Stimulated activated naive CD8-positive, alpha-beta T cell treated with anti-CD3 and anti-CD28 coated beads, Interleukin-15, amount 100 ng/mL, for 72 hours (primary cell): ENCODE data around the gene CTPS2.
"Not testable (repeated sequence)": the region's sequence is repeated elsewhere in the genome, so short reads cannot be mapped to it uniquely, and the experiment has no call there.

Experiments
- ATAC-seq: fragments of 150-1000 bp; cut with Tn5 transposase; 2 replicates; pipeline ENCODE4 v1.10.0; 2021; ENCODE audit warnings: mild to moderate bottlenecking, moderate library complexity
- DNase-seq, 2 donors: peaks; one replicate each; pipeline ENCODE4 v3.0.0; 2021 to 2022
- H3K27ac Mint-ChIP-seq, 2 donors: one replicate each; pipeline ENCODE4 v1.8.0; 2022; ENCODE audit warnings: mild to moderate bottlenecking in 2 of 2, mixed read lengths in 2 of 2, moderate library complexity in 2 of 2
- H3K27me3 Mint-ChIP-seq: one replicate; pipeline ENCODE4 v1.8.0; 2022; ENCODE audit warnings: mixed read lengths
- H3K4me1 Mint-ChIP-seq: one replicate; pipeline ENCODE4 v1.8.0; 2022; ENCODE audit warnings: mild to moderate bottlenecking, mixed read lengths
- H3K4me3 Mint-ChIP-seq, 2 donors: one replicate each; pipeline ENCODE4 v1.8.0; 2022; ENCODE audit warnings: mild to moderate bottlenecking in 2 of 2, mixed read lengths in 2 of 2, moderate library complexity in 1 of 2
- H3K9me3 Mint-ChIP-seq, 2 donors: one replicate each; pipeline ENCODE4 v1.8.0; 2022; ENCODE audit warnings: mixed read lengths in 2 of 2

Gene CTPS2

DNA sequence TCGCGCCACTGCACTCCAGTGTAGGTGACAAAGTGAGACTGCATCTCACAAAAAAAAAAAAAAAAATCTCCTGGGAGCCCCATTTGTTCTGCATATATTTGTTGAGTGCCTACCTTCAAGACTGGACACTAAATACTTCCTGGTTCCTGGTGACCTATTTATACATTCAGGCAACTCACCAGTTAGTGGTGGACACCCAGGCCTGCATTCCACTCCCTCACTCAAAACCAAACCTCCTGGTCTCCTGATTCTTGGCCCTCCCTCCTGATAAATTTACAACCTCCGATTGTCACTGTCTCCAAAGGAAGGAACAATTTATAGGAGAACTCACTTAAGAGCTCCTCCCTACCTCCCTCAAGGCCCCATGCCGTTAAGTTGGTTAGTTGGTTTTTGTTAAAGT, 10.0 kb upstream of the CTPS2 start:
- Mint-ChIP-seq H3K27ac (no peak overlapping the region), H3K27me3 (no peaks in the 10 kb centered on the region), H3K4me3 (no peak overlapping the region), H3K4me1 (peaks cover 19% of the 10 kb centered on the region), H3K9me3 (no peaks in the 10 kb centered on the region)
- DNase-seq (no peak), ATAC-seq (no peak)

DNA sequence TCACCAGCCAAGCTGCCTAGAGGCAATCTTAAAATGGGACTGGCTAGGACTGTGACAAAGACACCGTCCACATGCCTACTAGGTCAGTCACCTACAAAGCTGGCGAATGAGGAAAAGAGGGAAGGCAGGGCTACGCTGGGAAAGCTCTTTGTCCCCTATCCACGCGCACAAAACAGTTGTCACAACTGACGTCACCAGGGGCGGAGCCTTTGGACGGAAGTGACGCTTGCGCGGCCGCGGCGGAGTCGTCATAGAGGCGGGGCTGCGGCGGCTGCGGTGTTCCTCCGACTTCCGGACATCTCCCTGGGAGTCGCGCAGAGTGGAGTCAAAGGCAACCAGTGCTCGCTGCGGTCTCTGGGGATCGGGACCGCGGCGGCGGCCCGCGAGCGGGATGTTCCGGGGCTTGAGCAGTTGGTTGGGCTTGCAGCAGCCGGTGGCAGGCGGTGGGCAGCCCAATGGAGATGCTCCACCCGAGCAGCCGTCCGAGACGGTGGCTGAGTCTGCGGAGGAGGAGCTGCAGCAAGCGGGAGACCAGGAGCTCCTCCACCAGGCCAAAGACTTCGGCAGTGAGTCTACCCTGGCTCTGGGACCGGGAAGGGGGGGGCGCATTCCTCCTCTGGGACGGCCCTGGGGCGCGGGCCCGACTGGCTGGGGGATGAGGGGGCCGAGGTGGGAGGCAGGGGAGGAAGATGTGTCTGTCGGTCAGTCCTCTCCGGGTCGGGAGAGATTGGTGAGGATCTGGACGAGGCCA, 7.0 kb upstream of the CTPS2 start, which contains the start of gene SYAP1:
SYAP1 (plus strand) TSS at position 279 of the 751 bp plus-strand sequence; CDS start at position 392, 113 bp downstream.
- Mint-ChIP-seq H3K4me1 (peaks cover 19% of the 10 kb centered on the region), H3K27me3 (no peaks in the 10 kb centered on the region), H3K9me3 (no peaks in the 10 kb centered on the region), H3K27ac (peak within 1 kb of the TSS; percentile 95 to 98), H3K4me3 (peak within 1 kb of the TSS; percentile 96 to 98)
- ATAC-seq (peak; percentile 98), DNase-seq (peak; percentile 82 to 90)

DNA sequence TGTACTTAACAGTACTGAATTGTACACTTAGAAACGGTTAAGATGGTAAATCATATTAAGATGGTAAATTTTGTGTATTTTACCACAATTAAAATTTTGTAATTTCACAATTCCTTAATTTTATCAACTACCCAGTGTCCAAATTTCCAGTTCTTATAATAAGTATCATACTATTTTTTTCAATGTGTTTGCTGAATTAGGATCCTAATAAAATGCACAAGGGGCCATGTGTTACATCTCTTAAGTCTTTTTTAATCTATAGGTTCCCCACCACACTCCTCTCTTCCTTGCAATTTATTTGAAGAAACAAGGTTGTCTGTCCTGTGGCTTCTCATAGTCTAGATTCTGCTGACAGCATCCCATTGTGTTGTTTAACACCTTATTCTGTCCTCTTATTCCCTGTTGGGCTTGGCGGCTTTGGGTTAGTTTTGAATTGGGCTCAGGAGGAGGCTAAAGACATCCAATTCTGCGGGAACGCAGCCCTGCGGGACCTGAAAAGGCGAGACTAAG, 6.4 kb upstream of the CTPS2 start:
- Mint-ChIP-seq H3K4me3 (peak overlapping the region; percentile 96 to 98), H3K4me1 (peaks cover 24% of the 10 kb centered on the region), H3K27me3 (no peaks in the 10 kb centered on the region), H3K27ac (peak overlapping the region; percentile 95 to 98), H3K9me3 (no peaks in the 10 kb centered on the region)
- DNase-seq, result no peak
- ATAC-seq, result peak; percentile 54

DNA sequence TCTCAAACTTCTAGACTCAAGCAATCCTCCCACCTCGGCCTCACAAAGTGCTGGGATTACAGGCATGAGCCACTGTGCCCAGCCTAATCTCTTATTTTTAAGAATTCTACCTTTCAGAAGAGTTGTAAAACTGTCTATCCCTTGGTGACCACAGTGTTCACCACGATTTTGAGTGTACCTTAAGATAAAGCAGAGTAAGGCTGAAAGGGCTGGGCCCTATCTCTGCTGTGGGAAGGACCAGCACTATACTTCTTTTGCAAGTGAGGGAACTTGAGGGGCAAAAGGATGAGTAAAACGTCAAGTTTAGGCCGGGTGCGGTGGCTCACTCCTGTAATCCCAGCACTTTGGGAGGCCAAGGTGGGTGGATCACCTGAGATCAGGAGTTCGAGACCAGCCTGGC, 4.0 kb upstream of the CTPS2 start:
- H3K27me3 Mint-ChIP-seq, H3K9me3 Mint-ChIP-seq, H3K27ac Mint-ChIP-seq, H3K4me3 Mint-ChIP-seq, DNase-seq, ATAC-seq: not testable (repeated sequence)
- peaks cover 25% of the 10 kb centered on the region for H3K4me1 Mint-ChIP-seq

DNA sequence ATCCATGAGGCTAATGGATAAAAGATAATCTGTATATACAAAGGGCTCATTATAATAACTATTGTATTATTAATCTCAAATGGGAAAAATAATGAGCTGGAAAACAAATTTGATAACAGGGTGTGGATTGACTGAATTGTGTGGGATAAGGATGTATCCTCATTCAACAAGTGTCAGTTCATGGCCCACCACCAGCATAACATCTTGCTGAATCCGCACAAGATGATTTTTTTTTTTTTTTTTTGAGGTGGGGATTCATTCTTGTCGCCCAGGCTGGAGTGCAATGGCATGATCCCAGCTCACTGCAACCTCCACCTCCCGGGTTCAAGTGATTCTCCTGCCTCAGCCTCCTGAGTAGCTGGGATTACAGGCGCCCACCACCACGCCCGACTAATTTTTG, 3.2 kb upstream of the CTPS2 start:
- not testable (repeated sequence) for H3K9me3 Mint-ChIP-seq, H3K4me3 Mint-ChIP-seq, H3K27me3 Mint-ChIP-seq, DNase-seq, ATAC-seq, H3K27ac Mint-ChIP-seq
- H3K4me1 Mint-ChIP-seq, result peaks cover 23% of the 10 kb centered on the region

DNA sequence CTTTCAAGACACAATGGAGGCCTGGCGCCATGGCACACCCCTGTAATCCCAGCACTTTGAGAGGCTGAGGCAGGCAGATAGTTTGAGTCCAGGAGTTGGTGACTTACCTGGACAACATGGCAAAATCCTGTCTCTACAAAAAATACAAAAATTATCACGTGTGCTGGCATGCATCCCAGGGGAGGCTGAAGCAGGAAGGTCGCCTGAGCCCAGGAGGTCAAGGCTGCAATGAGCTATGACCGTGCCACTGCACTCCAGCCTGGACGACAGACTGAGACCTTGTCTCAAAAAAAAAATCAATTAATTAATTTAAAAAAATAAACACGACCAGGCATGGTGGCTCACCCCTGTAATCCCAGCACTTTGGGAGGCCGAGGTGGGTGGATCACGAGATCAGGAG, 2.0 kb upstream of the CTPS2 start:
- H3K27me3 Mint-ChIP-seq, result no peaks in the 10 kb centered on the region
- no peak overlapping the region for H3K27ac Mint-ChIP-seq
- no peak overlapping the region for H3K4me3 Mint-ChIP-seq
- ATAC-seq (no peak), DNase-seq (no peak)
- H3K4me1 Mint-ChIP-seq, result peaks cover 26% of the 10 kb centered on the region
- H3K9me3 Mint-ChIP-seq, result no peaks in the 10 kb centered on the region

DNA sequence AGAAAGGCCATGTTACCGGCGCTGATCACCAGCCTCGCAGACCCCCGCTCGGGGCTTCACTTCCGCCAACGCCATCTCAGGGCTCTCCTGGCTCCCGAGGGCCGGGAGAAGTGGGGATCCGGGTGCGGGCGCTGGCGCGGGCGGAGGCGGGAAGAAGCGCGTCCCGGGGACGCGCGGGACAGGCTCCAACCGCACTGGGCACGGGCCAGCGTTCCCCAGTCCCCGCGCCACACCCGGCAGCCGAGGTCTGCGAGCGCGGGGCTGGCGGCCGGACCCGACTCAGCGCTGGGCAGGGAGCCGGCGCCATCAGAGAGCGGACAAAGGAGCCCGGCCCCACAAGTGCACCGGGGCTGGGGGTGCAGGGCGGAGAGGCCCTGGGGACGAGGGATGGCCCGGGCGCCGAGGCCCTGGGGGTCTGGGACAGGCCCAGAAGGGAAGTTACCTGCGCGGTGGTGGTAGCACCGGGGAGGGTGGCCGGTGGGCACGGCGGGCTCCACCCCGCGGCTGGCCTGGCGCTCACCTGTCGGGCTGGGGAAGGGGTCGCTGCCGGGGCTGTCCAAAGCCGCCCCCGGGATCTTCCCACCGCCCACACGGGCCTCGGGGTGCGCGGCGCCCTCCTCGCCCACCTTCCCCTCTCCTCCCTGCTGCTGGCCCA, 449 bp downstream of the CTPS2 start:
- Mint-ChIP-seq H3K9me3 (no peaks in the 10 kb centered on the region), H3K4me1 (peaks cover 26% of the 10 kb centered on the region), H3K27ac (peak overlapping the region; percentile 90 to 96), H3K4me3 (peak overlapping the region; percentile 91 to 92), H3K27me3 (no peaks in the 10 kb centered on the region)
- ATAC-seq, result peak; percentile 81
- DNase-seq, result peak; percentile 7 to 13

DNA sequence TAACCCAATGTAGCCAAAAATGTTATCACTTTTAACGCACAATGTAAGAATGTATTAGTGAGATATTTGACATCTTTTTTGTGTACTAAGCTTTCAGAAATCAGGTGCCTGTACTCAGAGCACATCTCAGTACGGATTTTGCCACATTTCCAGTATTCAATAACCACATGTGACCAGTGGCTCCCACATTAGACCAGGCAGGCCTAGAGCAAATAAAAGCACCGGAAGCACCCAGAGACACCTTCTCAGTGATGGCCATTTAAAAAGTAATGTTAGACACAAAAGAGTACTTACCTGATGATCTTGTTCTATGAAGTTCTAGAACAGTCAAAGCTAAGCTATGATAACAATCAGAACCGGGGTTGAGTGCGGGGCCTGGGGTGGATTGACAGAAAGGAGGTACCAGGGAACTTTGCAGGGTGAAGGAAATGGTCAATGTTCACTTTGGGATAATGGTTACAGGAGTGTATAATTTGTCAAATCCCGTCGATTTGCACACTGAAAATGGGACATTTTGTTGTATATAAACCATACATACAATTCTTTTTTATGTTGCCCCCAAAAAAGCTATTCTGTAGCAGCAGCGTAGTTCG, 1.2 kb downstream of the CTPS2 start:
- peak overlapping the region; percentile 85 to 91 for H3K4me3 Mint-ChIP-seq
- H3K9me3 Mint-ChIP-seq, result no peaks in the 10 kb centered on the region
- ATAC-seq (no peak), DNase-seq (no peak)
- H3K4me1 Mint-ChIP-seq, result peaks cover 26% of the 10 kb centered on the region
- peak overlapping the region; percentile 87 to 96 for H3K27ac Mint-ChIP-seq
- H3K27me3 Mint-ChIP-seq, result no peaks in the 10 kb centered on the region

DNA sequence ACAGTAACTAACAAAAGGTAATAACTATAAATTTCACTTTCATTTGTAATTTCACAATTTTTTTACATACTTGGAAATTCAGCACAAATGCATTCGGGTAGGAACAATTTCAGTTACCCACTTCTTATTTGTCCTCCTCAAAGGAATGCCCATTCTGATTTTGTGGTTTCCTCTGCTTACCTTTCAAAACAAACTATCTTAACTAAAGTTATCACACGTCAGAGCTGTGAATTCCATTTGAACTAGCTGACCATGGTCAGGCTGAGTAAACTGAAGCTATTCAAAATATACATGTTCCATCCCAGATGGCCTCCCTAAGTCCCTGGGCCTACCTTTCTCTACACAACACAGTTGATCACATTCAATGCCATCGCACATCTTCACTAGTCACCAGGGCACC, 4.5 kb downstream of the CTPS2 start:
- no peak for ATAC-seq

DNA sequence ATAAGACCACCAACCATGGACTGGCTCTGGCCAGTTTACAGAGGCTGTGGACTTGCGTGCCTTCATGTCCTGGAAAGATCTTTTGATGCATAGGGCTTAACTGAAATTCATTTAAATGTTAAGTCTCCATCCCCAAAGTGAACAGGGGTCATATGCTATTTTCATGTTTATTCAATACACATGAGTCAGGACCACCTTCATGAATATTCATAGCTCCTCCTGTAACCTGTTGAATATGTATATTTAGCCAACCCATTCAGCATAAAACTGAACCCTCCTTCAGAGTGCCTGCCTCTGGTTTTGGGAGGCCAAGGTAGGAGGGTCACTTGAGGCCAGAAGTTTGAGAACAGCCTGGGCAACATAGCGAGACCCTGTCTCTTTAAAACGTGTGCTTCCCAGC, 7.1 kb downstream of the CTPS2 start:
- Mint-ChIP-seq H3K4me1 (peaks cover 5% of the 10 kb centered on the region), H3K9me3 (no peaks in the 10 kb centered on the region), H3K4me3 (no peak overlapping the region), H3K27me3 (no peaks in the 10 kb centered on the region), H3K27ac (no peak overlapping the region)
- DNase-seq, result no peak
- ATAC-seq, result no peak

More for the DNA sequence above, 4.5 kb downstream of the CTPS2 start:
- Mint-ChIP-seq H3K4me3 (no peak overlapping the region), H3K4me1 (peaks cover 15% of the 10 kb centered on the region), H3K9me3 (no peaks in the 10 kb centered on the region), H3K27me3 (no peaks in the 10 kb centered on the region), H3K27ac (no peak overlapping the region)
- DNase-seq, result no peak

DNA sequence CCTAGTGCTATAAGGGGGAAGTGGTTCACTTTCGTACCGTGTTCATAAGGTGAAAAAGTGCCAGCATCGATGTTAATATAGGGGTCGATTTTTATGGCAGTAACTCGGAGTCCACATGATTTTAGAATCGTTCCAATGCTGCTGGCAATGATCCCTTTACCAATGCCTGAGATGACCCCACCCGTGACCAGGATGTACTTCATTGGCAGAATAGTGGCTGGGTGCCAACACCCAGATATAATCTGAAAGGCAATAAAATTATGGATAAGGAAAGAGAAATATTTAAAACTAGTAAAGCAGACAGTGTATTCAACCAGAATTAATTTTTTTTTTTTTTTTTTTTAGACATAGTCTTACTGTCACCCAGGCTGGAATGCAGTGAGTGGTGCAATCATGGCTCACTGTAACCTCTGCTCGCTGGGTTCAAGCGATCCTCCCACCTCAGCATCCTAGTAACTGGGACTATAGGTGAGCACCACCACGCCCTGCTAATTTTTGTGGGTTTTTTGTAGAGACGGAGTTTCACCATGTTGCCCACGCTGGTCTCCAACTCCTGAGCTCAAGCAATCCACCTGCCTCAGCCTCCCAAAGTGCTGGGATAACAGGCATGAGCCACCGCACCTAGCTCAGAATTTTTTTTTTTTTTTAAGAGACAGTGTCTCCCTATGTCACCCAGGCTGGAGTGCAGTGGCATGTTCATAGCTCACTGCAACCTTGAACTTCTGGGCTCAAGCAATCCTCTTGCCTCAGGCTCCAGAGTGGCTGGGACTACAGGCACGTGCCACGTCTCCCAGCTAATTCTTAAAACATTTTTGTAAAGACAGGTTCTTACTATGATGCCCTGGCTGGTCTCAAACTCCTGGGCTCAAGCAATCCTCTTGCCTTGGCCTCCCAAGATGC, 9.5 kb downstream of the CTPS2 start:
- no peaks in the 10 kb centered on the region for H3K9me3 Mint-ChIP-seq
- no peak overlapping the region for H3K4me3 Mint-ChIP-seq
- no peaks in the 10 kb centered on the region for H3K4me1 Mint-ChIP-seq
- no peak overlapping the region for H3K27ac Mint-ChIP-seq
- ATAC-seq (no peak), DNase-seq (no peak)
- no peaks in the 10 kb centered on the region for H3K27me3 Mint-ChIP-seq

DNA sequence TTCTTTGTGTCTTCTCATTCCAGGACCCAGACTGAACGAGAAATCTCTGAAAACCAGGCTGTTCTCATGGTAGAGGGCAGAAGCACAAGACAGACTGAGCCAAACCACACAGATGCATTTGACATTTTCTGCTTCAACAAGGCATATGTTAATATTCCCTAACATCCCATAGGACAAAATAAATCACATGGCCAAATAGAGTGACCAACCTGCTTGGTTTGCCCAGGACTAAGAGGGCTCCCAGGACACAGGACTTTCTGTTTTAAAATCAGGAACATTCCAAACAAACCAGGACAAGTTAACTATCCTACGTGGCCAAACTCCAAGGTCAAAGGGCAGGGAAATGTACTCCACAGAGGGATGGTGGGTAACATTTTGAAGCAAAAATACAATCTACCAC, 11.7 kb downstream of the CTPS2 start:
- H3K4me1 Mint-ChIP-seq, result no peaks in the 10 kb centered on the region
- no peak for ATAC-seq
- H3K9me3 Mint-ChIP-seq, result no peaks in the 10 kb centered on the region
- H3K4me3 Mint-ChIP-seq, result no peak overlapping the region
- DNase-seq, result no peak
- H3K27me3 Mint-ChIP-seq, result no peaks in the 10 kb centered on the region
- no peak overlapping the region for H3K27ac Mint-ChIP-seq

DNA sequence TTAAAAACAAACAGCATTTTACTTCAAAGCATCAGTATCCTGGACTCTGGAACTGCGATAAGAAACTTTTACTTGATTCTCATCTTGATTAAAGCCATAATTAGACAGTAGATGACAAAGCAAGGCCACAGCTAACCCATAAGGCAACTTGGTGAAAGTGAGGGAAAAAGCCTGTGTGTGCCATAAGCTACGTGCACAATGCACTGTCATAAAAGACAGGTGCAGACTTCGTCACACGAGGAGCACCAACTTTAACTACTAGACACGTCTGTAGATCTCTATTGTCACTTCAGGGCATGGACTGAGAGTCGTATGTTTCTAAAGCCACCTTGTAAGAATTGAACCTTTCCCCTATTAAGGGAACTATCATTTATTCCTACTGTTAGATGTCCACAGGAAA, 13.1 kb downstream of the CTPS2 start:
- Mint-ChIP-seq H3K27me3 (no peaks in the 10 kb centered on the region), H3K4me3 (no peak overlapping the region), H3K27ac (no peak overlapping the region), H3K9me3 (no peaks in the 10 kb centered on the region), H3K4me1 (no peaks in the 10 kb centered on the region)
- ATAC-seq (no peak), DNase-seq (no peak)

DNA sequence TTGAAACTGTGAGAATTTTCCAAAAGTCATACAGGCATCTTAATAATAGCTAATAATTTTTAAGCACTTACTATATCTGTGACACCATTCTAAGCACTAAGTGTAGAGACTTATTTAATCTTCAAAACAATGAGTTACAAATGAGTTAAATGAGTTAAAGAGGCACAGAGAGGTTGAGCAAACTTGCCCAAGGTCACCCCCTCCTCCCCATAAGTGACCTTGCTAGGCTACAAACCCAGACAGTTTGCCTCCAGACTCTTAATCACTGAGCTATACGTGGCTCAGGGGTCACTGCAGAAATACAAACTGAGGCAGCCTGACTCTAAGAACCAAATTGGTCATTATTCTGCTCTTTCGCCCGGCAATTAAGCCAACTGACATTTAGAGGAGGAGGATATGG, 15.5 kb downstream of the CTPS2 start:
- Mint-ChIP-seq H3K27ac (no peak overlapping the region), H3K9me3 (no peaks in the 10 kb centered on the region), H3K4me3 (no peak overlapping the region), H3K4me1 (no peaks in the 10 kb centered on the region), H3K27me3 (no peaks in the 10 kb centered on the region)
- DNase-seq (no peak), ATAC-seq (no peak)

DNA sequence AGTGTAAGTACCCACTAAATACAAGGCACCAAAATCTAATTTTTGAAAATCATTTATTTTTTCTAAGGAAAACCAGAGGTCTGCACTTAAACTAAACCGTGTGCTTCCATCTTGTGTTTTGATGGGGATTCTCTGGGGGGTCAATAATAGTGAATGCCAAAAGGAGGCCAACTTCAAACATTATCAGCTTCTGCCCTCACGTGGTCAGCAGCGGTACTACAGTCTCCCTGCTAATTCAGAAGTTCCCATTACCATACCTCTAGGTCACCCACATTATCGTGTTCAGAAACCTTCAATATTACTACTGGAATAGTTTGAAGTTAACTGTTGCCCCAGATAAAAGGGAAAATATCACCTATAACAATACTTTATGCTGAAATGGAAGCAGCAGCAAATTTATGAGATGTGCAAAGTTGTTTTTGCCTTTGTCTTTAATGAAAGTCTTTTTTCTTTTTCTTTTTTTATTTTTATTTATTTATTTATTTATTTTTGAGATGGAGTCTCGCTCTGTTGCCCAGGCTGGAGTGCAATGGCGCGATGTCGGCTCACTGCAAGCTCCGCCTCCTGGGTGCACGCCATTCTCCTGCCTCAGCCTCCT, 17.3 kb downstream of the CTPS2 start:
- no peaks in the 10 kb centered on the region for H3K27me3 Mint-ChIP-seq
- H3K4me3 Mint-ChIP-seq, result no peak overlapping the region
- no peaks in the 10 kb centered on the region for H3K4me1 Mint-ChIP-seq
- DNase-seq (peak; percentile 36 to 38), ATAC-seq (peak; percentile 45)
- H3K27ac Mint-ChIP-seq, result no peak overlapping the region
- no peaks in the 10 kb centered on the region for H3K9me3 Mint-ChIP-seq
